BLaER1 treated with 17β-estradiol and CSF1 and Interleukin-3, amounts not matched to agents 10 nM and 100 nM (cell line): ENCODE data around the gene ZNF618.
A peak's percentile ranks its signal among the peaks of the same experiment; 100 is the strongest.

ENCODE experiments used
- H3K27ac ChIP-seq, 11 experiments: shearing (Covaris generic); formaldehyde crosslinking; 2 replicates each; pipeline ENCODE4 v1.8.1; 2022
- H3K27me3 ChIP-seq, 11 experiments: shearing (Covaris generic); formaldehyde crosslinking; 2 replicates each; pipeline ENCODE4 v1.8.1; 2022
- H3K36me3 ChIP-seq, 11 experiments: shearing (Covaris generic); formaldehyde crosslinking; 2 replicates each; pipeline ENCODE4 v1.8.1; 2022
- H3K4me1 ChIP-seq, 10 experiments: shearing (Covaris generic); formaldehyde crosslinking; 2 replicates each; pipeline ENCODE4 v1.8.1; 2022
- H3K4me2 ChIP-seq, 11 experiments: shearing (Covaris generic); formaldehyde crosslinking; 2 replicates each; pipeline ENCODE4 v1.8.1; 2022
- H3K4me3 ChIP-seq, 10 experiments: shearing (Covaris generic); formaldehyde crosslinking; 2 replicates each; pipeline ENCODE4 v1.8.1; 2022
- H3K9ac ChIP-seq, 11 experiments: shearing (Covaris generic); formaldehyde crosslinking; 2 replicates each; pipeline ENCODE4 v1.8.1; 2022
- H3K9me3 ChIP-seq, 11 experiments: shearing (Covaris generic); formaldehyde crosslinking; replicated peaks in 1 of 11; 2 replicates each; pipeline ENCODE4 v1.8.1; 2022
- H4K20me1 ChIP-seq, 11 experiments: shearing (Covaris generic); formaldehyde crosslinking; 2 replicates each; pipeline ENCODE4 v1.8.1; 2022
- Cebpa-rat ChIP-seq, 11 experiments: shearing (Covaris generic); IDR thresholded peaks; 2 replicates each; pipeline ENCODE4 v1.8.1; 2022

ZNF618 gene

GRCh38 chr9:113875459-113876150, 504 bp upstream of the ZNF618 start:
- H4K20me1 ChIP-seq: peaks cover 0 to 6% (median 0%) of the 10 kb centered on the region in 11 experiments; a peak in 2 of 22 replicates
- no peaks in the 10 kb centered on the region for H3K27me3 ChIP-seq
- H3K4me1 ChIP-seq: peaks cover 32 to 81% (median 67%) of the 10 kb centered on the region in 10 experiments
- peak overlapping the region in 10 of 11 experiments; percentile 28 to 97 (median 46); a peak in 15 of 22 replicates for H3K27ac ChIP-seq
- peak overlapping the region; percentile 69 to 82 (median 78) for H3K4me2 ChIP-seq
- peak overlapping the region; percentile 47 to 90 (median 78) for H3K4me3 ChIP-seq
- peaks cover 0 to 14% (median 4%) of the 10 kb centered on the region in 11 experiments; a peak in 6 of 22 replicates for H3K36me3 ChIP-seq
- H3K9ac ChIP-seq: peak overlapping the region; percentile 59 to 96 (median 88); a peak in 20 of 22 replicates
- no peak for TF ChIP-seq Cebpa-rat (IDR thresholded peaks at IDR 0.05)
- no peaks in the 10 kb centered on the region for H3K9me3 ChIP-seq

- TF ChIP-seq Cebpa-rat (IDR thresholded peaks at IDR 0.05): no peak
- no peaks in the 10 kb centered on the region for H3K27me3 ChIP-seq
- H3K4me3 ChIP-seq: peak overlapping the region; percentile 69 to 90 (median 79)
- H3K4me1 ChIP-seq: peaks cover 34 to 87% (median 73%) of the 10 kb centered on the region in 10 experiments
- peak overlapping the region; percentile 88 to 96 (median 93) for H3K9ac ChIP-seq
- peaks cover 0 to 19% (median 0%) of the 10 kb centered on the region in 11 experiments; a peak in 5 of 22 replicates for H4K20me1 ChIP-seq
- peak overlapping the region; percentile 64 to 94 (median 83) for H3K4me2 ChIP-seq
- peaks cover 0 to 25% (median 6%) of the 10 kb centered on the region in 11 experiments; a peak in 8 of 22 replicates for H3K36me3 ChIP-seq
- peak overlapping the region in 10 of 11 experiments; percentile 81 to 97 (median 90); a peak in 19 of 22 replicates for H3K27ac ChIP-seq
- H3K9me3 ChIP-seq: no peaks in the 10 kb centered on the region
These were observed 872 bp downstream of the ZNF618 start for GRCh38 chr9:113876993-113877368.

GRCh38 chr9:113879318-113879717, 3.2 kb downstream of the ZNF618 start:
- no peak overlapping the region for H3K9ac ChIP-seq
- peaks cover 28 to 81% (median 62%) of the 10 kb centered on the region in 10 experiments for H3K4me1 ChIP-seq
- H3K36me3 ChIP-seq: peaks cover 0 to 25% (median 6%) of the 10 kb centered on the region in 11 experiments; a peak in 8 of 22 replicates

GRCh38 chr9:113879911-113880310, 3.8 kb downstream of the ZNF618 start:
- no peak overlapping the region for H3K9ac ChIP-seq
- peaks cover 0 to 25% (median 6%) of the 10 kb centered on the region in 11 experiments; a peak in 8 of 22 replicates for H3K36me3 ChIP-seq
- H3K27me3 ChIP-seq: no peaks in the 10 kb centered on the region
- H3K27ac ChIP-seq: no peak overlapping the region
- no peak overlapping the region for H3K4me3 ChIP-seq
- H3K4me1 ChIP-seq: peaks cover 31 to 81% (median 62%) of the 10 kb centered on the region in 10 experiments
- TF ChIP-seq Cebpa-rat (IDR thresholded peaks at IDR 0.05): no peak
- no peaks in the 10 kb centered on the region for H3K9me3 ChIP-seq
- H3K4me2 ChIP-seq: peak overlapping the region in 8 of 11 experiments; percentile 20 to 94 (median 79); a peak in 11 of 22 replicates
- peaks cover 0 to 43% (median 3%) of the 10 kb centered on the region in 11 experiments; a peak in 4 of 22 replicates for H4K20me1 ChIP-seq

More at GRCh38 chr9:113879318-113879717, 3.2 kb downstream of the ZNF618 start:
- Histone ChIP-seq H3K9me3 (no peaks in the 10 kb centered on the region), H3K27ac (no peak overlapping the region), H3K4me3 (no peak overlapping the region), H3K4me2 (peak overlapping the region in 10 of 11 experiments; percentile 4 to 94 (median 79); a peak in 16 of 22 replicates), H3K27me3 (no peaks in the 10 kb centered on the region), H4K20me1 (peaks cover 0 to 37% (median 3%) of the 10 kb centered on the region in 11 experiments; a peak in 4 of 22 replicates)
- TF ChIP-seq Cebpa-rat (IDR thresholded peaks at IDR 0.05): no peak

- Histone ChIP-seq H3K4me3 (no peak overlapping the region), H3K27ac (no peak overlapping the region; a peak in 1 of 22 replicates), H4K20me1 (peaks cover 0 to 45% (median 3%) of the 10 kb centered on the region in 11 experiments; a peak in 4 of 22 replicates), H3K9ac (no peak overlapping the region), H3K36me3 (peaks cover 0 to 25% (median 6%) of the 10 kb centered on the region in 11 experiments; a peak in 8 of 22 replicates), H3K4me1 (peaks cover 51 to 94% (median 76%) of the 10 kb centered on the region in 10 experiments), H3K27me3 (no peaks in the 10 kb centered on the region), H3K9me3 (no peaks in the 10 kb centered on the region), H3K4me2 (0 out of 22 replicates have a peak overlapping the region, but pooled peaks of 3 of the 11 experiments have one; percentile 1 to 7 (median 6))
- TF ChIP-seq Cebpa-rat (IDR thresholded peaks at IDR 0.05): no peak
These were observed 6.1 kb downstream of the ZNF618 start for GRCh38 chr9:113882181-113882580.

GRCh38 chr9:113882636-113883164, 6.6 kb downstream of the ZNF618 start:
- H3K9me3 ChIP-seq: no peaks in the 10 kb centered on the region
- peaks cover 0 to 45% (median 3%) of the 10 kb centered on the region in 11 experiments; a peak in 4 of 22 replicates for H4K20me1 ChIP-seq
- peaks cover 0 to 25% (median 6%) of the 10 kb centered on the region in 11 experiments; a peak in 9 of 22 replicates for H3K36me3 ChIP-seq
- H3K4me2 ChIP-seq: peak overlapping the region in 3 of 11 experiments; percentile 3 to 23 (median 10); a peak in 1 of 22 replicates
- no peaks in the 10 kb centered on the region for H3K27me3 ChIP-seq
- no peak overlapping the region; a peak in 1 of 22 replicates for H3K27ac ChIP-seq
- H3K4me1 ChIP-seq: peaks cover 54 to 94% (median 75%) of the 10 kb centered on the region in 10 experiments
- H3K9ac ChIP-seq: no peak overlapping the region
- TF ChIP-seq Cebpa-rat (IDR thresholded peaks at IDR 0.05): no peak
- no peak overlapping the region for H3K4me3 ChIP-seq

- Histone ChIP-seq H3K4me2 (peak overlapping the region; percentile 76 to 97 (median 87)), H3K4me3 (peak overlapping the region; percentile 31 to 55 (median 47); a peak in 16 of 20 replicates)
These were observed 9.3 kb downstream of the ZNF618 start for GRCh38 chr9:113885183-113886025.

GRCh38 chr9:113886026-113886369, 9.9 kb downstream of the ZNF618 start:
- Histone ChIP-seq H3K27me3 (no peaks in the 10 kb centered on the region), H3K9me3 (peaks cover 21 to 32% (median 31%) of the 10 kb centered on the region in 11 experiments), H3K4me3 (peak overlapping the region; percentile 31 to 55 (median 47)), H4K20me1 (peaks cover 0 to 36% (median 3%) of the 10 kb centered on the region in 11 experiments; a peak in 4 of 22 replicates), H3K4me2 (peak overlapping the region; percentile 76 to 97 (median 87)), H3K36me3 (peaks cover 12 to 45% (median 34%) of the 10 kb centered on the region in 11 experiments), H3K4me1 (peaks cover 32 to 64% (median 50%) of the 10 kb centered on the region in 10 experiments), H3K9ac (peak overlapping the region; percentile 48 to 73 (median 67); a peak in 21 of 22 replicates), H3K27ac (peak overlapping the region; percentile 28 to 80 (median 69); a peak in 20 of 22 replicates)
- TF ChIP-seq Cebpa-rat (IDR thresholded peaks at IDR 0.05): no peak

More at GRCh38 chr9:113885183-113886025, 9.3 kb downstream of the ZNF618 start:
- Histone ChIP-seq H3K9me3 (peaks cover 15 to 26% (median 25%) of the 10 kb centered on the region in 11 experiments), H3K36me3 (peaks cover 6 to 43% (median 32%) of the 10 kb centered on the region in 11 experiments), H3K27me3 (no peaks in the 10 kb centered on the region), H3K9ac (peak overlapping the region; percentile 48 to 73 (median 67); a peak in 20 of 22 replicates), H3K4me1 (peaks cover 32 to 70% (median 53%) of the 10 kb centered on the region in 10 experiments), H4K20me1 (peaks cover 0 to 42% (median 3%) of the 10 kb centered on the region in 11 experiments; a peak in 4 of 22 replicates), H3K27ac (peak overlapping the region; percentile 28 to 80 (median 69); a peak in 21 of 22 replicates)
- TF ChIP-seq Cebpa-rat (IDR thresholded peaks at IDR 0.05): no peak
